ENCODE measurements around the gene DOK7.

DOK7 gene

DNA sequence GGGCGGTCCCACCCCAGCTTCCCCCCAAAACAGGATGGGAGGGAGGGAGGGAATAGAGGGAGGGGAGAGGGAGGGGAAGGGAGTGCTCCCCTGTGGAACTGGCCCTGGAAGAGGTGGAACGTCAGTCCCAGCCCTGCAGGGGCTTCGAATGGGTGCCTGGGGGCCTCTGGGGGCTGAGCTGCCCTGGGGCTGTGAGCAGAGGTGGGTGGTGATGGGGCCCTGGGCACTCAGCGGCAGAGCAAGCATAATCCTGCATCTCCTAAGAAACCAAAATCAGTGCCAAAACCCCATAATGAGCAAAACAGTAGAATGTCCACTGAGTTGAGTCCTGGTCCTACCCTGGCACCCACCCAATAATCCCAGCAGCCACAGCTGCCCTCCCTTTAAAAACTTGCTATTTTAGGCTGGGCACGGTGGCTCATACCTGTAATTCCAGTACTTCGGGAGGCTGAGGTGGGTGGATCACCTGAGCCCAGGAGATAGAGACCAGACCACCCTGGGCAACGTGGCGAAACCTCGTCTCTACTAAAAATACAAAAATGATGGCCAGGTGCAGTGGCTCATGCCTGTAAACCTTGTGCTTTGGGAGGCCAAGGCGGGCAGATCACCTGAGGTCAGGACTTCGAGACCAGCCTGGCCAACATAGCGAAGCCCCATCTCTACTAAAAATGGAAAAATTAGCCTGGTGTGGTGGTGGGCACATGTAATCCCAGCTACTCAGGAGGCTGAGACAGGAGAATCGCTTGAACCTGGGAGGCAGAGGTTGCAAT is 11.1 kb downstream of the DOK7 start:
- DNase-seq (ENCODE audit: low spot score), result no peak

DNA sequence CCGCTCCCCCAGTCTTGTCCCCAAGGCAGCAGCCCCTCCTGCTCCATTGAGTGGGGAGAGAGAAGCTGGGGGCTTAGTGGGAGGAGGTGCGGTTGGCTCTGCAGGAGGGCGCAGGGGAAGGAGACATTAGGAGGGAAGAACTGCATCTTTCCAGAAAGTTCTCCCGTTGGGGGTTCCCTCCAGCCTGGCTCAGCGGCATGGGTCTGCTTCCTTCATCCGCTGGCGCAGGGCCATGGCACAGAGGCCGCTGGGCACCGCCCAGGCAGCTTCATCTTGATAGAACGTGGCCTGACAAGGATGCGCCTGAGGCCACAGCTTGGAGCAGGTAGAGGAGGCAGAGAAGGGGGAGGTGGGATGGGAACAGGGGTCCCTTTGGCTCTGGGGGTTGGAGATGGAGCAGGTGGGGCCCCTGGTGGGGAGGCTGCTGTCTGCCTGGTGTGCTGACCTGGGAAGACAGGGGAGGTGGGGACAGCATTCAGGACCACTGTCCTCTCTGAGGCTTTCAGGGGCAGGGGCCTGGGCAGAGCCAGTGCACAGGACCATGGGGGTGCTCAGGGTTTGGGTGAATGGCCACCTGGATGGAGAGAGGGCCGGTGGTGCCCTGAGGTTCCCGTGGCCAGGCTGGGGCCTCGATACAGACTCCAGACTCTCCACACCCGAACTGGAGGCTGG is 12.1 kb downstream of the DOK7 start:
- no peak for DNase-seq (ENCODE audit: low spot score)

DNA sequence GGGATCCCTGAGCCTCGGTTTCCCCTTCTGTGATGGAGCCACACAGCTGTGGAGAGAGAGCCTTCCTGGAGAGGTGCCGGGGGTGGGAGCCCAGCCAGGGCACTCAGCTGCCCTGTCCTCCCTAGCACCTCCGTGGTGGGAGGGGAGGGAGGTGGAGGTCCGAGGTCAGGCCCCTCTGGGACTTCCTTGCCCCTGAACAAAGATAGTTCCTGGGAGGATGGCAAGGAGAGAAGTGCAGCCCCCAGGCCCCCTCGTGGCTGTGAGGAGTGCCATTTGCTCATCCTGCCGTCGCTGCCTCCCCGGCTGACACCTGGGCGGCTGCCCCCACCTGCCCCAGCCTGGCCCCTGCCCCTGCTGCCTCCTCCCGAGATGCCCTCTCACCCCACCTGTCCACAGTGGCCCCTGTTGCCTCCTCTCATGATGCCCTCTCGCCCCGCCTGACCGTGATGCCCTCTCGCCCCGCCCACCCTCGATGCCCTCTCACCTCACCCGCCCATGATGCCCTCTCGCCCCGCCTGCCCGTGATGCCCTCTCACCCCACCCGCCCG is 12.7 kb downstream of the DOK7 start:
- DNase-seq (ENCODE audit: low spot score), result no peak

DNA sequence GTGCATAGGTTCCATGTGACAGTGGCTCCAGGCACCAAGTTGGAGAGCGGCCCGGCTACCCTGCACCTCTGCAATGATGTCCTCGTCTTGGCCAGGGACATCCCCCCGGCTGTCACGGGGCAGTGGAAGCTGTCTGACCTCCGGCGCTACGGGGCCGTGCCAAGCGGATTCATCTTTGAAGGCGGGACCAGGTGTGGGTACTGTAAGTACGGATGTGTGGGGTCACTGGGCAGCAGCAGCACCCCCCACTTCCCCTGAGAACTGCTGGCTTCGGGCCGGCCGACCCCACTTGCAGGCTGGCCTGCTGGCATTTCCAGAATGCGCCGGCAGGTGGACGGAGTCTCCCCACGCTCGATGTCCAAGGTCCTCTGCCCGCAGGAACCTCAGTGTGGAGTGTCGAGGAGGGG is 13.2 kb downstream of the DOK7 start:
- no peak for DNase-seq (ENCODE audit: low spot score)

DNA sequence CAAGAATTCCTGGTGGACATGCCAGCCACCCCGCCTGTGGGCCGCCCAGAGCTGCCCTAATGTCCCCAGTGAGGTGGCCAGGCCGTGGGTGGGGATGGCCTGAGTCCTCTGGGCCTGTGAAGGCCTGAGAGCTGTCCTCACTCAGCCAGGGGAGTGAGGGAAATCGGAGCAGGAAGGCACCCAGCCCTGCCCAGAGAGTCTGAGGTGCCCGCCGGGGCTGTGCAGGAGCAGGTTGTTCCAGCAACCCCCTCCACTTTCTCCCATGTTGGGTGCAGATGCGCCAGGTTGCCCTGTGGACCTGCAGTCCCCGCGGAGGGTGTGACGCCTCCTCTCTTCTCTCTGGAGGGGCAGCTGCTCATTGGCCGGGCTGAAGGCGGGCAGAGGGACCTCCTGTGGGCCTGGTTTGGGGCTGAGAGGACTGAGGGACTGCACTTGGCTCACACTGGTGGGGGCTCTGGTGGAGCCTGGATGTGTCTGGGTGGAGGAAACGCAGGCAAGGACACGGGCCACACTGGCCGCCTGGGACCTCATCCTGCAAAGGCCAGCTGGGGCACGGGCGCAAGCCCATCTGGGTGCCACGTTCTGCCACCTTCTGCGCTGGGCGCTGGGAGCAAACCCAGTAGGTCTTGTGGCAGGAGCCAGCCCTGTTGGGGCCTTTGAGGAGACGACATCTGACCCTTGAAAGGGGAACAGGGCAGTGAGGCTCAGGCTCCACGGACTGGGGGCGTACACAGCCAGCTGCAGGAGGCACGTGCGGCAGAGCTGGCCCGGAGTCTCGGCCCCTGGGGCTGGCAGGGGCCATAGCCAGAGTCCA is 14.0 kb downstream of the DOK7 start:
- DNase-seq (ENCODE audit: low spot score), result no peak

DNA sequence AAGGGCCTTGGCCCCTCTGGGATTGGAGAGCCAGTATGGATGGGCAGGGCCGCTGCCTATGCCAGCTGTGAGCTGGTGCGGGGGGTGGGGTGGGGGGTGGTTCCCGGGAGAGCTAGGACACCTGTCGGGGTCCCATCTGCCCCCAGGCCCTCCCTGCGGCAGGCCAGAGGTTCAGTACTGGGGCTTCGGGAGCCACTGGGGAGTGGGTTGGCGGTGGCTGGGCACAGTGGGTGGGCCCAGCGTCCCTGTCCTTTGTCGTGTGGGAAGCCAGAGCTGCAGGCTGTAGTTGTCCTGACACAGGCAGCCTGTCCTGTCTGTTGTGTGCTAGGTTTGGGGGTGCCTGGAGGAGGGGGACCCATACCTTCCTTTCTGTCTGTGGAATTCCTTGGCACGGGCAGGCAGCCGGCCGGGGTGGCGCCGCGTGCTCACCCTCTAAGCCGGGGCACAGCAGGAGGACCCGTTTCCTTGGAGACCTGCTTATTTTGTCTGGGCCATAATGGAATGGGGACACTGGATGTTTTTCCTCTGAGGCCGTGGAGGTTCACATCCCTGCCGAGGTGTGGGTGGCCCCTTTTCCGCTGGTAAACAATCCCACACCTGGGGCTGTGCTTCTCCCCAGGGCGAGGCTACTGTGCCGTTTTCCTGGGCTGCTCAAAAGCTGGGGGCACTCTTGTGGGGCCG is 14.8 kb downstream of the DOK7 start:
- no peak for DNase-seq (ENCODE audit: low spot score)

DNA sequence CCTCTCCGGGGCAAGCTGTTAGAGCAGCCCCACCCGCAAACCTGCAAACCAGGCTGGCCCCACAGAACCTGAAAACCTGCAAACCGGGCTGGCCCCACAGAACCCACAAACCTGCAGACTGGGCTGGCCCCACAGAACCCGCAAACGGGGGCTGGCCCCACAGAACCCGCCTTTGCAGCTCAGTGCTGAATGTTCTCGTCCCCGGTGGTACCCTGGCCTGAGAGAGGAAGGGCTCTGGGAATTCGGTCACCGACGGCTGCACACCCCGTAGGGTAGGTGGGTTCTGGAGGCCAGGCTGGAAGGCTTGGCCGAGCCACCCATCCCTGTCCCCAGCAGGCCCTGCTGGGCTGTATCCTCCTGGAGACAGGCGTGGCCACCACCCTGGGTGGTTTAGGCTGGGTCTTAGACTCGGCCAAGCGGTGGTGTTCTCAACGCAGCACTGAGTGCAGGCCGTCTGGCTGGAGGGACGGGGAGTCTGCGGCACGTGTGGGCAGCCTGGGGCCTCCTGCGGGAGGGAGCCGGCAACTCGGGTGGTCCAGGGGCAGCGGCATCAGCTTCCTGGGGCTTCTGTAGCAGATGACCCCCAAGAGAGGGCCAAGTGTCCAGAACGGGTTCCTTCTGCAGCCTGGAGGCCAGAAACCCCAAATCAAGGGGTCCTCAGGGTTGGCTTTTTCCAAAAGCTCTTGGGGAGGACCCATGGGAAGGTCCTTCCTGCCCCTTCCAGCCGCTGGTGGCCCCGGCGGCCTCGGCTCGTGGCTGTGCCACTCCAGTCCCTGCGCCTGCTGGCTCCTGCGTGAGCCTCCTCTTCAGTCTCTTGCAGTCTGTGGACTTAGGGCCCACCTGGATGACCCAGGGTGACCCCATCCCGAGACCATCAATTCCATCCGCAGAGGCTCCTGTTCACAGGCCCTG is 15.6 kb downstream of the DOK7 start:
- no peak for DNase-seq (ENCODE audit: low spot score)

DNA sequence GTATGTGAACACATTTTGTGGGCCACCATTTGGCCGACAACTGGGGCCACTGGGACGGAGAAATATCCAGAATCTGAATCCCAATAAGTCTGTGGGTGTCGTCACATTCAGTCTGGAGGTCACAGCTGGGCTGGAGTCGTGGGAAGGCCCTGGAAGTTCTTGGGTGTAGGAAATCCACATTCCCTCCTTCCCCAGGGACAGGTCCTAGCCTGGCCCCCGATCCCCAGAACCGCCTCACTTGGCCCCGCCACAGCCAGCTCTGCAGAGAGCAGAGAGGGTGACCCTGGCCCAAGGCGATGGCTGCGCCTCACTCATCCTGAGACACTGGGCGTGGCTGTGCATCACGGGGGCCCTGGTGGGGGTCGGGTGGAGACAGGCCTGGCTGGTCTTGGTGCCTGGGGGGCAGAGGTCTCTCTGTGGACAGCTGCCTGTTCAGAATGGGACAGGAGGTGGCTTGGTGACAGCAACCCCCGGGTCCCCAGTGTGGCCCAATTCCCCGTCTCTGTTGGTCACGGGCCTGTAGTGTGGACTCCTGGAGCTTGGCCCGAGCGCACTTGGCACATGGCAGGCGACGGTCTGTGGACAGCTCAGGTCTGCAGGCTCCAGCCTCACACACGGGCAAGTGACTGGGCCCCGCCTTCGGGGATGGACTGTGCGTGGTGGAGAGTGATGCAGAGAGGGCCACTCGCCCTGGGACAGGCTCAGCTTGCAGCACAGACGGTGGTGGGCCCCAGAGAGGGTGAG is 16.4 kb downstream of the DOK7 start:
- DNase-seq (ENCODE audit: low spot score), result no peak

DNA sequence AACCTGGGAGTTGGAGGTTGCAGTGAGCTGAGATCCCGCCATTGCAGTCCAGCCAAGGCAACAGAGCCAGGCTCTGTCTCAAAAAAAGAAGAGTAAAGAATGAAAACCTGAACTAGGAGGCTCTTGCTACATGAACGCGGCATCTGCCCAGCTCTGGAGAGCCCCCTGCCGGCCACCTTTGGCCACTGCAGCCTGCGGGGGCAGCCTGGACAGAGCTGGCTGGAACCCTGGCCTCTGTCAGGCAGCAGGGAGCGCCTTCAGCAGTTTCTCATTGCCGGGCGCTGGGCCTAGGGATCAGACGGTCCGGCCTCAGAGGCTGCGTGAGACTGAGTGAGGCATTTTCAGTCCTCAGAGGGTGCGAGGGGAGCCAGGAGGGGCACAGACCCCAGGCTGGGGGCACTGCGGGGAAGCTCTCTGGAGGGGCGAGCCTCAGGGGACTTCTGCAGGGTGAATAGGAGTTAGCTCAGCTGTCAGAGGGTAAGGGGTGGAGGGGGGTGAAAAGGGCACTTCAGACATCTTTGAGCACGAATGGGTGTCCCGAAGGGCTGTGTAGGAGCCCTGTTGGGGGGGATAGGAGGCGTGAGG is 17.5 kb downstream of the DOK7 start:
- DNase-seq (ENCODE audit: low spot score), result peak; percentile 70

DNA sequence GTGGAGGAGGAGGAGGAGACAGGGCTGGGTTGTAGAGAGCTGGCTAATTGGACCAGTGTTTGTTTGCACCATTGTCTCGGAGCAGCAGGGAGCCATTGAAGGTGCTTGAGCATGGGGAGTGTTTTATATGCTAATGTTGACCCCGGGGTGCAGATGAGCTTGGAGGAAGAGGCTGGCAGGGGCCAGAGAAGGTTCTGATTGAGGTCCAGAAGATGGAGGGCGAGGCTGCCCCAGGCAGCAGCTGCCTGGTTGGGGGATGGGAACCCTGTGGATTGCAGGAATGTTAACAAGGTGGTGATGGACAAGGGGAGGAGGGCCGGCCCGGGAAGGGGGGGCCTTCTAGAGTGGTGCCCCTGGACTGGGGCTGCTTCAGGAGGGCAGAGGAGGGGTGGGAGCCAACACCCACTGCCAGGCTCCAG is 18.0 kb downstream of the DOK7 start:
- DNase-seq (ENCODE audit: low spot score), result no peak

DNA sequence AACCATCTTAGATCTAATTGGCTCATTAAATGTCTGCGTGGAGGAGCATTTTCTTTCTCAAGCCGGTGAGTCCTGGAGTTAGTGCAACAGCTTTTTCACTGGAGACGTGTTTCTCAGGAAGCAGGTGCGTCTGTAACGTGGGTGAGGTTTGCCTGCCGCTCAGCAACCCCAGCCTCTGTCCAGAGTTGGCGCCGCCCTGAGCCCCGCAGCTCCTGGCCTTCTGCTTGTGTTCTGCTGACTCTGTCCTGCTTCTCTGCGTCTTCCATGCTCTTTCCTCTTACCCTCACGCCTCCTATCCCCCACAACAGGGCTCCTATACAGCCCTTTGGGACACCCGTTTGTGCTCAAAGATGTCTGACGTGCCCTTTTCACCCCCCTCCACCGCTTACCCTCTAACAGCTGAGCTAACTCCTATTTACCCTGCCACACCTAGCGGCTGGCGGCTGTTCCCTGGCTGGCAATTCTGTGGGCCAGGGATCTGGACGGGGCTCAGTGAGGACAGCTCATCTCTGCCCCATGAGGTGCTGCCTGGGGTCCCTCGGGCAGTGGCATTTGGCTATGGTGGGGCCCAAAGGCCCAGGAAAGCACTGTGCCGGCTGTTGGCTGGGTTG is 18.8 kb downstream of the DOK7 start:
- no peak for DNase-seq (ENCODE audit: low spot score)

DNA sequence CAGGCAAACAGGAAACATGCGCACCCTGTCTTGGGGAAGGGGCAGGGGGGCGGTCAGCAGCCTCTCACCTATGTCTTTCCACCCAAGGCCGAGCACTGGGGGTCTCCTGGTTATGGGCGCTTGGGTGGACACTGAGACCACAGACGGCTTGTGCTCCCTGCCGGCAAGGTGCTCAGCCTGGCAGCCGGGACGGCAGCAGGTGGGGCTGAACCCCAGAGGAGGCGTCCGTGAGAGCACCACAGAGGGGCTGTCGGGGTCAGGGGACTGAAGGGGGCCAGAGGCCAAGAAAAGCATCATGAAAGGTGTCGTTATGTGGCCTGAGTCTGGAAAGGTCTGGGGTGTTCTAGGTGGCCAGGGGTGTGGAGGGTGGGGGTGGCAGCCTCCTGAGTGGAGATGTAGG is 19.6 kb downstream of the DOK7 start:
- DNase-seq (ENCODE audit: low spot score), result no peak

DNA sequence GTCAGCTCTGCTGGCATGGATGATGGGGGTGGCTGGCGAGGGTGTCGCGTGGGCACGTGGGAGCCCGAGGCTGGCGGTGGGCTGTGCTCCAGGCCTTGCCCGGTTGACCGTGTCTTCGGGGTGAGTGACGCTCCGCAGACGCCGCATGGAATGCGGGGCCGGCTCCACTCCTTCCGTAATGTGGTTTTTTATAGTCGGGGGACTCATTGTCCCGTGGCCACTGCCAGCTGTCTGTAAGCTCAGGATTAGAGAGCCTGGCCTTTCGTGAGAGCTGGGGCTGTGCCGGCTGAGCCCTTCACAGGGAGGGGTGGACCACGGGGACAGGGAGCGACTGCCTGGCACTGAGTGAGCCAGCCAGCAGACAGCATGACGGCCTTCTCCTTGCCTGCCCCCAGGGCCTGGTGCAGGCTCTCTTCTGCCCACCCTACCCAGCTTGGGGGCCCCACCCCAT is 20.4 kb downstream of the DOK7 start:
- no peak for DNase-seq (ENCODE audit: low spot score)

DNA sequence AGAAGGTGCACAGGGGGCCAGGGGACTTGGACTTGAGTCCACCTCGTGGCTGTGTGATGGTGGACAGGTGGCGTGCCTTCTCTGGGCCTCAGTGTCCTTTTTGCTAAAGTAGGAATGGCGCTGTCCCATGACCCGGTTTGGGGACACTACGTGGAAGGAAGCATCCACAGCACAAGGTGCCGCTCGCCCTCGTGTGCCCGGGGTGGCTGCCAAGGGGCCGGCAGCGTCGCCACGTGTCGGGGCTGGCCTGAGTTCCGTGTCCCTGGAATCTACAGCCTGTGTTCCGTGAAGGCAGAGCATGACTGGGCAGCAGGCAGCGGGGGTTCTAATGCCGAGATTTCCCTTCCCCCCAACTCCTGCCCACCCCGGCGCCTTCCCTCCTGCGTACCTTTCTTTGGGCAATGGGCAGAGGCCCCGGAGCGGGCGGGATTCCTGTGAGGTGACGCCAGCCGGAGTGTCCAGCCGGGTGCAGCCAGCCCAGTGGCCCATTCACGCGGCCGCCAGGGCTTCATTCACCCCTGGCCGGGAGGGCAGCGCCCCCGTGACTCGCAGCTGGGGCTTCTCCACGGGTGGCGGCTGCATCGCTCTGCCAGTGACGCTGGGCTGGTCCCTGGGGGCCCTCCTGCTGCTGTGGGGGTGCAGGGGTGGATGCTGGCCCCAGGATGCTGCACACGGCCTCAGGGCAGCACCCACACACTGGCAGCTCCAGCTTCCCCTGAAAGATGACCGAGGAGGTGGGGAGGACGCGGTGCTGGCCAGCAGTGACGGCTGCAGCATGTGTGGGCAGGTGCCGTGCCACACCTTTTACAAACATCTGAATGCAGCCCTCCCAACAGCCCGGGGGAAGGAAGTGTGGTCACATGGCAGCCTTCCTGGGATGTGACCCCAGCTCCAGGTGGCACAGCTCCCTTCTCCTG is 21.2 kb downstream of the DOK7 start:
- no peak for DNase-seq (ENCODE audit: low spot score)

DNA sequence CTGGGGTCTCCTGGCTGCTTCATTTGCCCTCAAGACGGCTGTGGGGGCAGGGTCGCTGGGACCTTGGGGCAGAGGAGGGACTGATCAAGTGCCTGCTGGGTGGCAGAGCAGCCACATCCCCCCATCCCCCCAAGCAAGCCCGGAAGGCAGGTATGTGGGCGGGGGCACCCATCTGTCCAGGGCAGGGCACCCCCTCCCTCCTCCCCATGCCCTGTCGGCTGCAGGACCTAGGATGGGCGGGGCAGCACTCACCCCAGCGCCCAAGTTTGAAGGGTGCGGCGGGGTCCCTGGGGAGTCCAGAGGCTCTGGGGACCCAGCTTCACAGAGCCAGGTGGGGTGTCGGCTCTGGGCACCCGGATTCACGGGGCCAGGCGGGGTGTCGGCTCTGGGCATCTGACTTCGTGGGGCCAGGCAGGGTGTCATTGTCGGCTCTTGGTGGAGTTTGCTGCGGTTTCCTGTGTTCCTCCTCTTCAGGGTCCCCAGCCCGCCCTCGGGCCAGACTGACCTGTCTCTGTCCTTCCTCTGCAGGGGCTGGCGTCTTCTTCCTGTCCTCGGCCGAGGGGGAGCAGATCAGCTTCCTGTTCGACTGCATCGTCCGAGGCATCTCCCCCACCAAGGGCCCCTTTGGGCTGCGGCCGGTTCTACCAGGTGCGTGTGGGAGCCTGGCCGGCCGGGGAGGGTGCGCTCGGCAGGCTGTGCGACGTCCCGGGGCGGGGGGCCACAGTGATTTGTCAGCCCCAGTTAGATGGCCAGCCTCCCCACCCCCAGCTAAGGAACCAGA is 22.1 kb downstream of the DOK7 start:
- no peak for DNase-seq (ENCODE audit: low spot score)

DNA sequence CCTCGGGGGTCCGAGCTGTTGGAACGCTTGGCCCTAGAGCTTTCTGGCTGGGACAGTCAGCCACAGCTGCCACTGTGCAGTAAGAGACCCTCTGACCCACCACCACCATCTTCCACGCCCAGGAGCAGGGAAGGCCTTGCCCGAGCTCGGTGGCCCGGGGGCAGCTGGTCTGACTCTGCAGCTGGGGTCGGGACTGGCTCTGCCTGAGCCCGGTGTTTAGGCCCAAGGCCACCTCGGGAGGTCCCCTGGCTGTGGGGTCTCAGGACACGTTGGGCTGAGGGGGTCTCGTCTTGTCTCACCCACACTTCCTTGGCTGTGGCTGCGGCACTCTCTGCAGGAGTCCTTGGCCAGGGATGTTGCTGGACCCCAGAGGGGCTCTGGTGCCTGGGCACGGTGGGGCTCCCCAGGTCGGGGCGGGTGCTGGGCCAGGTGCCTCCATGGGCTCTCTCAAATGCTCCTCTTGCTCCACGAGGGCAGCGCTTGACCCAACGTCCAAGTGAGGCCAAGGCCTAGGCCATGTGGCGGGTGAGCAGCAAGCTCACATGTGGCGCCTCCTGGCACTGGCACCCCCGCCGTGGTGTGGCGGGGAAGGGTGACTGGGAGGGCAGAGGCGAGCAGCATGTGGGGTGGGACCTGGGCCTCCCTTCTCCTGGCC is 22.9 kb downstream of the DOK7 start:
- no peak for DNase-seq (ENCODE audit: low spot score)

Measured in SK-N-DZ (cell line).